Endometrial microvascular endothelial cells (primary cell): ENCODE results near the gene CWC25. TPM values are rescaled to one million over a fixed set of nuclear protein-coding genes. Genes with fewer than 3 reads are reported as not detected.

Experiments
- in situ Hi-C: cut with HindIII; loops from 2 replicates; pipeline ENCODE4 v1.10.0; 2017; ENCODE audit warnings: low sequenced_read_pairs, low pct_unique_long_range_greater_than_20kb; ENCODE audit errors: inconsistent ontology term
- total RNA-seq: library from RNA; depleted of rRNA; stranded (reverse); fragments of >200 nt; gene quantifications from one replicate; pipeline ENCODE4 v1.2.3, GENCODE V29; 2015; ENCODE audit errors: inconsistent ontology term

Gene CWC25
- total RNA-seq, 1 donor from 2014 or later, result 8.2 TPM

- in situ Hi-C loops, result no loop called here
Measured at GRCh38 chr17:38853292-38854219, 28.4 kb upstream of the CWC25 start, which contains the start of gene RPL23. Gene RPL23 (minus strand): TSS chr17:38853721. CDS start chr17:38853710, 11 bp downstream.

- in situ Hi-C loops, result no loop called here
Measured at GRCh38 chr17:38852771-38853291, 27.7 kb upstream of the CWC25 start.

DNA sequence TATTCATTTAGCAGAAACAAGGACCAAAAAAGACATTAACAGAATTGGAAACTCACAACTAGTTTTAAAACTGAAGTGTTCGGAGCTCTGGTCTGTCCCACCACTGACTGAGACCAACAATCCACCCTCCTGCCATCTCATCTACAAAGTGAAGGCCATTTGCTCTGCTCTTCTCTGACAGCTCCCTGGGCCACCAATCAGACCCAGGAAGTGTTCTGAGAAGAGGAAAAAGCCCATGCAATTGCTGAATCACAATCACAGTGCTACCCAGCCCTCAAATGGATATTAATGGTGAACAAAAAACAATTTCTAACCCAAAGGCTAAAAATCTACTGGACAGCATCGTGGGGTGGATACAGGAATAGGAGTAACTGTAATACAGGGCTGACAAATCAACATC is 26.3 kb upstream of the CWC25 start:
- in situ Hi-C loops, result no loop called here

GRCh38 chr17:38850374-38850773 is 25.3 kb upstream of the CWC25 start:
- in situ Hi-C loops, result no loop called here

DNA sequence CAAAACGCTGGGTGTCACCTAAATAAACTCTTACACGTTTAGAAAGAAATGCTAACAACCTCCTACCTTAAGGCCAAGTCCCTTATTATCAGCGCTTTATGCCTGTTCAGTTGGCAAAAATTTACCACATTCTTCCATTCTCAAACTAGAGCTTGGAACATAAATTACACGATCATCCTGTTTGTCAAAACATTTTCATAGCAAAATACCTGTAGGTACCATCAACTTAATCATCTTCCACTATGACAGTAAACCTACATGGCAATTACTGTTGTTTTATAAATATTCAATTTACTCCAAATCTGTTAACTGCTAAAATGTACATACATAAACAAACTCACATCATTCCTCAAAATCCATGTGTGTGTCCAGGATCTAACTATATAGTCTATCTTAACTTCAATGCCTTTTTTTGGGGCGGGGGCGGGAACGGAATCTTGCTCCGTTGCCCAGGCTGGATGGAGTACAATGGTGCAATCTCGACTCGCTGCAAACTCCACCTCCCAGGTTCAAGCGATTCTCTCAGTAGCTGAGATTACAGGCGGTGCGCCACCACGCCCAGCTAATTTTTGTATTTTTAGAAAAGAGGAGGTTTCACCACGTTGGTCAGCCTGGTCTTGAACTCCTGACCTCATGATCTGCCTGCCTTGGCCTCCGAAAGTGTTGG is 24.0 kb upstream of the CWC25 start:
- in situ Hi-C loops, result no loop called here

DNA sequence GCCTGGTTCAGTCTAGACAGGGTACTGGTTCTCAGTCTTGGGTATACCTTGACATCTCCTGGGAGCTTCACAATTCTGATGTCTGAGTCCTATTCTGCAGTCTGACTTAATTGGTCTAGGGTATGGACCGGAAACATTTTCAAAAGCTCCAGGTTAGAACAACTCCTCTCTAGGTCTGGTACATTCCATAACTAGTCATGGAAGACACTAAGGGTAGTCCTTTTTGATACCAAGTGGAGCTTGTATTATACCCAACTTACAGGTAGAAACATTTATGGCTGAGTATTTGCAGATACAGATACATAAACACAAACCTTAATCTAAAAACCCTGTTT is 23.4 kb upstream of the CWC25 start:
- in situ Hi-C loops, result no loop called here

DNA sequence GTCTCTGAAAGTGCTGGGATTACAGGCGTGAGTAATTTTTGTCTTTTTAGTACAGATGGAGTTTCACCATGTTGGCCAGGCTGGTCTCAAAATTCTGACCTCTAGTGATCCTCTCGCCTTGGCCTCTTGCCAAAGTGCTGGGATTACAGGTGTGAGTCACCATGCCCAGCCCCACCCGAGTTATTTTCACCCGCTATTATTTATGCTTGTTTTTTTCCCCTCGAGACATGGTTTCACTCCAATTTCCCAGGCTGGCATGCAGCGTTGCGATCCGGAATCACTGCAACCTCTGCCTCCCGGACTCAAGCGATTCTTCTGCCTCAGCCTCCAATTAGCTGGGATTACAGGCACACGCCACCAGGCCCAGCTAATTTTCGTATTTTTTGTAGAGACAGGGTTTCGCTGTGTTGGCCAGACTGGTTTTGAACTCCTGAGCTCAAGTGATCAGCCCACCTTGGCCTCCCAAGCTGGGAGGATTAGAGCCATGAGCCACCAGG is 19.2 kb upstream of the CWC25 start:
- in situ Hi-C loops, result no loop called here

DNA sequence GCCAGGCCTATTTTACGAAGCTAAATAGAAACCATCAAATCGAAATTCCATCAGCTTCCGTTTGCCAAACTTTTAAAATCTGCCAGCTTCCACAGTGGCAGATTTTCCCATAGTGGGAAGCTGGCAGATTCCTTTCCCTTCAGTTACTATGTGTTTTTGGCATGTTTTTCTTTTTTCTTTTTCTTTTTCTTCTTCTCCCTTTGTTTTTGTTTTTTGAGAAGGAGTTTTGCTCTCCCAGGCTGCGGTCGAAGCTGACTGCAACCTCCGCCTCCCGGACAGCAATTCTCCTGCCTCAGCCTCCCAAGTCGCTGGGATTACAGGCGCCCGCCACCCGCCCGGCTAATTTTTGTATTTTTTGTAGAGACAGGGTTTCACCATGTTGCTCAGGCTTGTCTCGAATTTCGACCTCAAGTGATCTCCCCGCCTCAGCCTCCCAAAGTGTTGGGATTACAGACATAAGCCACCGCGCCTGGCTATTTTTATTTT is 684 bp upstream of the CWC25 start:
- in situ Hi-C loops, result no loop called here

DNA sequence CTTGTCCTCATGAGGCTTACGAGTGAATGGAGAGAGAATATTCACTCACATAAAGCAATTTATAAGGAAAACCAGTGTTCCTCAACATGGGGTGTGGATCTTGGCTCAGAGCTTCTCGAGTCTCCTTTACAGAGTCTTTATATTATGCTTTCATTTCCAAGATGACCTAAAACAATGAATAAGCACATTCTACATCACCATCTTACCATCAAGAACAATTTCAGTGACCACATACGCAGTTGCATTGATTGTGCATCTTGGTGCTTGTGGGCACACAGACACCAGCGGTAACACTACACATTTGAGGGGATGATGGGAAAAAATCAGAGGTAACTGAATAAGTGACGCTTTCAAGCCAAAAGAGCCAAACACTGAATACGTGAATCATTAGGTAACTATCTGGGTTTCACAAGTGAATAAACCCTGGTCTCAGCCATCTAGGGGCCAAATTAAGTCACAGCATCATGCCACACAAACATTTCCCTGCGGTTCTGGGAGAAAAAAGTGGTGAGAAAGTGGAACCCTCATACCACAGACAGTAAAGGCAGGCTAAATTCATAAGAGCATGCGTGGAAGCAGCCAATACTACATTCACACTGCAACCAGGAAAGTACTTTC is 9.4 kb downstream of the CWC25 start:
- in situ Hi-C loops, result no loop called here

DNA sequence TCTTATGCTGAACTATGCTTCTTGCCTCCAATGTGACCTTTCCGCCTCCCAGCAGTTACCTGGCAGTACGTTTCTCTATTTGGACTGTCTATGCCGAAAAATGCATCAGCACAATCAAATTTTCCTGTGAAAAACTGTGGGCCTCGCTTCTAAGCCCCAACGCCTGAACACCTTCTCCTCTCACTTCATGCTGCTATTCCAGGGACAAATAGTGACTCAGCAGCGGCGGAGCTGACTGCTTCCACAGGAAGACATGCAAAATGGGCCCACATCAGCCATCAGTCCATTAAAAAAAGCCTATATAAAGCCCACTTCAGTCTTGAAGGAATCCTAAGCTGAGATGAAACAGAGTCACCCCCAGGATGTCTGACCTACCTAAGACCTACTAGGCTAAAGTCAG is 15.3 kb downstream of the CWC25 start:
- in situ Hi-C loops, result no loop called here

DNA sequence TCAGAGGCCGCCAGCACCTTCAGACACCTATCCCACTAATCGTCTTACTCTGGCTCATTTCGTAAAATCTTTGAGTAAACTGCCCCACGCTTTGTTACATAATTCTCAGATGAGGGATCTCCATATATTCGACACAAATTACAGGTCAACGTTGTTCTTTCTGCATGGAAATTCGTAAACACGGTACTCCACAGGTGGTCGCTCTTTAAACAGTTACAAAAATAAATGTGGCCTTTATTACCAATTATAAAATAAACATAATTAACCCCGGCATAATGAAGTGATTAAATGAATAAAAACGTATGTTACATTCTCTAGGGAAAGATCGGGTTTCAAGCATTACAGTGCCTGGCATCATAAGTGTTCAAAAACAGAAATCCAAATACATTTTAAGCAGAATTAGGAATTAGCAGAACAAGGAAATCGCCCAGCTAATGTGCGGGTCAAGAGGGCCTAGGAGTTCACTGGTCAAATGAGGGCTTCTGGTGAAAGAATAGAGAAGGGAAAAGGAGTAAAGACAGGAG is 24.8 kb downstream of the CWC25 start:
- in situ Hi-C loops, result no loop called here

DNA sequence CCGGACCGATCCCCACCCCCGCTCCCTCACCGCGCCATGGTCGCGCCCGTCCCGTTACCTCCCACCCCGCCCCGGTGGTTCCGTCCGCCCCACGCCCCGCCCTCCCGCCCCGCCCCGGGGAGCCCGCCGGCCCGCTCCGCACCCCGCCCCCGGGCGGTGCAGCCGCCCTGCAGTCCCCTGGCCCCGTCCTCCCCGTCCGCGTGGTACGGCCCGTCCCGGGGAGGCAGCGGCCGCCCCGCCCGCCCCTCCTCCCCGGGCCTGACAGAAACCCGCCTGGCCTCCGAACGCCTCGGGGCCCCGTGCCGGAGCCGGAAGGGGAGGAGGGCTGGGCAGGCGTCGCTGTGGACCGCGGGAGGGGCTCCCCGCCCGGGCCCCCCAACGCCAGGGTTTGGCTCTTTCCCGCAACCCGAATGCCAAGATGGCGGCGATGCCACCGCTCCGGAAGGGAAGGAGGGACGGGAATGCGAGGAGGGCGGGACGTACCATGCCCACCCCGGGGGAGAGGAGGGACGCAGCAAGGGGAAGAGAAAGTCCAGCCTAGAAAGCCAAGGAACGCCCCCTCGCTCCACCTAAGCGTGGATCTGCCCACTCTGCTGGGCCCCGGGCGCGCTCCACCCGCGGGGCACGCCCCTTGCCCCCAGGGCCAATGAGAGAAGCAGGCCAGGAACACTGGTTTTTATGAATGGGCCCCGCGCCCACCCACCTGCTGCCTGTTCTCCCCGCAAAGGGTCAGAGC is 25.5 kb downstream of the CWC25 start, which contains the start of gene PIP4K2B:
Gene PIP4K2B, minus strand, starts transcription at position 56 of the 736 bp plus-strand sequence. CDS start 132 bp downstream, outside the sequence.
- in situ Hi-C loops, result no loop called here

- in situ Hi-C loops, result no loop called here
Measured at GRCh38 chr17:38798614-38799500, 26.3 kb downstream of the CWC25 start.

DNA sequence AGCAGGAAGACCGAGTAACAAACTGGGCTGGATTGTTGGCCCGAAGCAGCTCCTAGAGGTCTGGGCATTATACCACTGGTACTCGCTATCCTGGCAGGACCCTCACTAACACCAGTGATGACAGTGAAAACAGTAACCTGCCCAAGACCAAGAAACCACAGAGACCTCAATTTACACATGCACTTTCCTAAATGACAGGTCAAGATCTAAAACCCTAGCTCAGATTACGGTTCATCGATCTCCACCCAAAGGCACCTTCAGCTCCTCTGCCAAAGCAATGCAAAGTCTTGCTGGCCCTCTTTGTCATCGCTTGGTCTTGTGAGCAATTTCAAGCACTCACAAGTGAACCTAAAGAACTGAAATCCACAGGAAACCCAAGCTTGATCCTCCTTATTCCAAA is 27.3 kb downstream of the CWC25 start:
- in situ Hi-C loops, result no loop called here

- in situ Hi-C loops, result no loop called here
Measured at GRCh38 chr17:38797158-38797490, 28.0 kb downstream of the CWC25 start.

DNA sequence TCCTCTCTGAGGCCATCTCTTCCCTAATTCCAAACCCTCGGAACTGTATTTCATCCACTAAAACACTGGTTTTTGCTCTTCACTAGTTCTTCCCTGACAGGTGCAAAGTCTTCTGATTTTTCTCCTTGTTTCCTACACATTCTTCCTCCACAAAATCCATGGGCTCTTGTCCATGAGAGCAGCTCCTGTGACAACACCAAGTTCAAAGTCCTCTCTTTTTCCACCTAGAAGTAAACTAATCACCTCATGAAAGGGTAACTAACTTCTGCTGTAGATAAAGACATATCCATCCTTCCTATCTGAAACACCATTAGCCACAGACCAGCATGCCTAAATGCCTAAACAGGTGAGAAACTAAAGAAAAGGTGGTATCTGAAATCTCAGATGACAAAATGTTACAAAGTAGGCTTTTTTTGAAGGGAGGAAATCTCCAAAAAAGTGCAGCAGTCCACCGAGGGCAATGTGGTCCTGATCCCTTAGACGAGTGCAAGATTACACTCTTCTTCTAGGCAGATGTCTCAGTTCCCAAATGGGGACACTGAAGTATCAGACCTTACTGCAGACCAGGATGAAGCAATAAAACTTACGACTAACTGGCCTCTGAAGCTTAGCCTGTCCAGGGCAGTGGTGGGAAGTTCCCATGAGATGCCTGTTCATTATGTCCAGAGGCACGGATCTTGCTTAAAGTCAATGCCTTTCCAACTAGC is 28.5 kb downstream of the CWC25 start:
- in situ Hi-C loops, result no loop called here

- in situ Hi-C loops, result no loop called here
Measured at GRCh38 chr17:38794221-38794620, 30.9 kb downstream of the CWC25 start.
